ENCODE measurements around the gene ACSS2.
A peak's percentile ranks its signal among the peaks of the same experiment; 100 is the strongest.

Gene ACSS2

GRCh38 chr20:34876406-34877282 lies at the start of gene ACSS2:
Gene ACSS2, plus strand, starts transcription at chr20:34876612. Its CDS starts 34 bp downstream, at chr20:34876646.
- Histone ChIP-seq H3K4me3 (peak within 1 kb of the TSS; percentile 84), H4K20me1 (no peaks in the 10 kb centered on the region), H3K9me3 (no peaks in the 10 kb centered on the region), H3K27me3 (0 out of 2 replicates have a peak, but pooled peaks cover 1% of the 10 kb centered on the region), H3K9ac (peak within 1 kb of the TSS; percentile 84), H3K4me2 (peak within 1 kb of the TSS; percentile 97), H3K27ac (peak within 1 kb of the TSS; percentile 77), H3K36me3 (no peaks in the 10 kb centered on the region), H3K4me1 (peaks cover 26% of the 10 kb centered on the region)
- TF ChIP-seq Cebpa-rat (IDR thresholded peaks at IDR 0.05), result no peak

- H3K4me1 ChIP-seq, result peaks cover 7% of the 10 kb centered on the region
- H3K36me3 ChIP-seq, result no peaks in the 10 kb centered on the region
- H3K27me3 ChIP-seq, result no peaks in the 10 kb centered on the region
- no peak overlapping the region for H3K4me3 ChIP-seq
- H3K27ac ChIP-seq, result no peak overlapping the region
- H3K4me2 ChIP-seq, result no peak overlapping the region
- no peak for TF ChIP-seq Cebpa-rat (IDR thresholded peaks at IDR 0.05)
- no peak overlapping the region for H3K9ac ChIP-seq
- H4K20me1 ChIP-seq, result peaks cover 6% of the 10 kb centered on the region; the same call in 1 of the 2 replicates
- no peaks in the 10 kb centered on the region for H3K9me3 ChIP-seq
Measured at GRCh38 chr20:34829191-34829590, 47.2 kb upstream of the ACSS2 start.

- Histone ChIP-seq H3K9ac (no peak overlapping the region), H3K4me2 (no peak overlapping the region), H3K27me3 (no peaks in the 10 kb centered on the region), H3K27ac (no peak overlapping the region), H3K4me3 (no peak overlapping the region), H3K9me3 (no peaks in the 10 kb centered on the region), H3K4me1 (no peaks in the 10 kb centered on the region), H3K36me3 (no peaks in the 10 kb centered on the region), H4K20me1 (no peaks in the 10 kb centered on the region)
- TF ChIP-seq Cebpa-rat (IDR thresholded peaks at IDR 0.05), result no peak
Measured at GRCh38 chr20:34831936-34832335, 44.5 kb upstream of the ACSS2 start.

GRCh38 chr20:34834459-34834893 lies 41.9 kb upstream of the ACSS2 start:
- no peaks in the 10 kb centered on the region for H3K27me3 ChIP-seq
- no peak overlapping the region for H3K4me3 ChIP-seq
- H3K27ac ChIP-seq, result no peak overlapping the region
- H3K4me2 ChIP-seq, result no peak overlapping the region
- H3K9me3 ChIP-seq, result no peaks in the 10 kb centered on the region
- H3K9ac ChIP-seq, result no peak overlapping the region
- no peaks in the 10 kb centered on the region for H3K36me3 ChIP-seq
- TF ChIP-seq Cebpa-rat (IDR thresholded peaks at IDR 0.05), result no peak
- H4K20me1 ChIP-seq, result no peaks in the 10 kb centered on the region
- H3K4me1 ChIP-seq, result no peaks in the 10 kb centered on the region

- H3K27ac ChIP-seq, result no peak overlapping the region
- H3K4me1 ChIP-seq, result no peaks in the 10 kb centered on the region
- TF ChIP-seq Cebpa-rat (IDR thresholded peaks at IDR 0.05), result no peak
- no peaks in the 10 kb centered on the region for H4K20me1 ChIP-seq
- no peak overlapping the region for H3K4me3 ChIP-seq
- H3K9me3 ChIP-seq, result no peaks in the 10 kb centered on the region
- H3K4me2 ChIP-seq, result no peak overlapping the region
- H3K9ac ChIP-seq, result no peak overlapping the region
- H3K36me3 ChIP-seq, result no peaks in the 10 kb centered on the region
- no peaks in the 10 kb centered on the region for H3K27me3 ChIP-seq
Measured at GRCh38 chr20:34842143-34842542, 34.3 kb upstream of the ACSS2 start.

GRCh38 chr20:34843421-34843820 lies 33.0 kb upstream of the ACSS2 start:
- Histone ChIP-seq H4K20me1 (no peaks in the 10 kb centered on the region), H3K4me2 (no peak overlapping the region), H3K4me3 (no peak overlapping the region), H3K27me3 (no peaks in the 10 kb centered on the region), H3K36me3 (no peaks in the 10 kb centered on the region), H3K27ac (no peak overlapping the region), H3K9ac (no peak overlapping the region), H3K9me3 (no peaks in the 10 kb centered on the region), H3K4me1 (no peaks in the 10 kb centered on the region)
- no peak for TF ChIP-seq Cebpa-rat (IDR thresholded peaks at IDR 0.05)

GRCh38 chr20:34848597-34848996 lies 27.8 kb upstream of the ACSS2 start:
- H3K4me1 ChIP-seq, result no peaks in the 10 kb centered on the region
- H3K4me3 ChIP-seq, result no peak overlapping the region
- no peaks in the 10 kb centered on the region for H4K20me1 ChIP-seq
- no peaks in the 10 kb centered on the region for H3K36me3 ChIP-seq
- no peak for TF ChIP-seq Cebpa-rat (IDR thresholded peaks at IDR 0.05)
- H3K27me3 ChIP-seq, result no peaks in the 10 kb centered on the region
- H3K9me3 ChIP-seq, result no peaks in the 10 kb centered on the region
- H3K4me2 ChIP-seq, result no peak overlapping the region
- no peak overlapping the region for H3K9ac ChIP-seq
- H3K27ac ChIP-seq, result no peak overlapping the region

- Histone ChIP-seq H3K27me3 (no peaks in the 10 kb centered on the region), H3K9ac (no peak overlapping the region), H3K9me3 (no peaks in the 10 kb centered on the region), H3K4me1 (no peaks in the 10 kb centered on the region), H3K36me3 (no peaks in the 10 kb centered on the region), H3K4me3 (no peak overlapping the region), H4K20me1 (no peaks in the 10 kb centered on the region), H3K4me2 (no peak overlapping the region), H3K27ac (no peak overlapping the region)
- TF ChIP-seq Cebpa-rat (IDR thresholded peaks at IDR 0.05), result no peak
Measured at GRCh38 chr20:34849778-34850177, 26.6 kb upstream of the ACSS2 start.

GRCh38 chr20:34850969-34851368 lies 25.4 kb upstream of the ACSS2 start:
- no peak for TF ChIP-seq Cebpa-rat (IDR thresholded peaks at IDR 0.05)
- Histone ChIP-seq H3K36me3 (no peaks in the 10 kb centered on the region), H3K9me3 (no peaks in the 10 kb centered on the region), H4K20me1 (no peaks in the 10 kb centered on the region), H3K27ac (no peak overlapping the region), H3K9ac (no peak overlapping the region), H3K27me3 (no peaks in the 10 kb centered on the region), H3K4me1 (no peaks in the 10 kb centered on the region), H3K4me2 (no peak overlapping the region), H3K4me3 (no peak overlapping the region)

GRCh38 chr20:34852298-34852697 lies 24.1 kb upstream of the ACSS2 start:
- Histone ChIP-seq H3K9me3 (no peaks in the 10 kb centered on the region), H4K20me1 (no peaks in the 10 kb centered on the region), H3K4me2 (no peak overlapping the region), H3K27ac (no peak overlapping the region), H3K36me3 (no peaks in the 10 kb centered on the region), H3K4me3 (no peak overlapping the region), H3K4me1 (no peaks in the 10 kb centered on the region), H3K9ac (no peak overlapping the region), H3K27me3 (no peaks in the 10 kb centered on the region)
- TF ChIP-seq Cebpa-rat (IDR thresholded peaks at IDR 0.05), result no peak
